Heart right ventricle (tissue), 16 donors: ENCODE data around the gene NPPC. TPM values are rescaled to one million over a fixed set of nuclear protein-coding genes. Genes with fewer than 3 reads are reported as not detected.

ENCODE experiments used
- ATAC-seq, 8 donors: fragments of 200-7000 bp; cut with Tn5 transposase; one replicate each; pipeline ENCODE4 v1.9.1; 2020; ENCODE audit warnings: mild to moderate bottlenecking in 8 of 8, moderate library complexity in 8 of 8, moderate number of reproducible peaks in 1 of 8
- DNase-seq, 2 donors: peaks; one replicate each; pipeline ENCODE4 v3.0.0-alpha.2; 2020
- H3K27ac ChIP-seq, 10 donors: fragments of 200-600 bp; sonication (generic) in 2 of 10; one replicate each; pipeline versions ENCODE4 v1.5.0 to v1.8.0; 2020 to 2022; ENCODE audit warnings: mild to moderate bottlenecking in 3 of 10
- H3K27me3 ChIP-seq, 7 donors: fragments of 200-600 bp; one replicate each; pipeline ENCODE4 v1.8.0; 2021 to 2022; ENCODE audit warnings: mild to moderate bottlenecking in 2 of 7
- H3K36me3 ChIP-seq, 9 donors: fragments of 200-600 bp; sonication (generic) in 1 of 9; one replicate each; pipeline versions ENCODE4 v1.5.0 to v1.8.0; 2020 to 2022; ENCODE audit warnings: mild to moderate bottlenecking in 2 of 9
- H3K4me1 ChIP-seq, 9 donors: fragments of 200-600 bp; sonication (generic) in 1 of 9; one replicate each; pipeline versions ENCODE4 v1.5.0 to v1.8.0; 2020 to 2022; ENCODE audit warnings: mild to moderate bottlenecking in 4 of 9
- H3K4me3 ChIP-seq, 10 donors: fragments of 200-600 bp; sonication (generic) in 2 of 10; one replicate each; pipeline versions ENCODE4 v1.5.0 to v1.8.0; 2020 to 2022; ENCODE audit warnings: mild to moderate bottlenecking in 7 of 10, moderate library complexity in 2 of 10
- H3K9me3 ChIP-seq, 11 donors: fragments of 200-600 bp in 10 of 11; sonication (generic) in 2 of 11; one replicate each; pipeline versions ENCODE4 v1.5.0 to v1.8.0; 2013 to 2022; ENCODE audit warnings: mild to moderate bottlenecking in 2 of 11, control low read depth in 1 of 11, moderate library complexity in 1 of 11
- CTCF ChIP-seq, 9 donors: fragments of 200-600 bp; sonication (generic) in 2 of 9; IDR thresholded peaks; one replicate each; pipeline versions ENCODE4 v1.5.0 to v1.8.0; 2021 to 2022; ENCODE audit warnings: antibody characterized with exemption in 9 of 9, mild to moderate bottlenecking in 5 of 9, moderate library complexity in 1 of 9
- WGBS, 2 donors: extraction: QIAGEN DNeasy Blood & Tissue Kit; methylation state at CpG; one replicate each; pipeline ENCODE4 v1.1.7; 2013; ENCODE audit warnings: inconsistent platforms in 1 of 2; 5-methylcytosine and 5-hydroxymethylcytosine counted together
- intact Hi-C, 10 donors: fragments of 100-400 bp; cut with DNase I; formaldehyde crosslinking; loops; one replicate each; pipeline versions ENCODE4 v1.11.1 to v1.14.2; 2022
- polyA plus RNA-seq, 2 donors: library from polyadenylated mRNA; stranded (reverse); fragments of 200-250 nt; gene quantifications; one replicate each; pipeline ENCODE4 v1.2.3, GENCODE V29; 2013
- total RNA-seq, 10 donors: library from RNA; stranded (reverse); fragmentation: NEBNext Ultra II Directional in 3 of 10; extraction: Animal tissue kit (Norgen Biotek cat#: 25700) in 3 of 10; gene quantifications; one replicate each; pipeline versions ENCODE4 v1.2.1 to v1.2.4, GENCODE V29; 2021 to 2023
- donor health status: Arrhythmogenic right ventricular cardiomyopathy.
- donor health status: ischemic (EF 13 %, LVEDD 7.1; RV severe dilation, severe dysfunction).
- donor health status: healthy with polysubstance abuse.
- donor health status: DM: no; HTN: yes; CAD: no.
- donor health status: DM: no; HTN: no; CAD: no.
- donor health status: ischemic (EF 25% LVEDD 6.9; RV normal size, moderate dysfunction).
- donor health status: ischemic (EF 25% LVEDD 5.7; RV mildly dilated, moderate dysfunction).
- donor health status: healthy.
- donor health status: DM: yes; HTN: yes; CAD: no.
- donor health status: Ischemic cardiomyopathy.
- donor health status: ischemic (EF 35%, LVEDD 5.7; RV mildly dilated, moderate dysfunction).
- donor health status: nonischemic (EF 11% LVEDD 7.7; RV severe dilation, severe dysfunction).
- donor health status: DM: yes; HTN: yes; CAD: no.
- donor health status: PGD.
- donor health status: ischemic (EF 29% LVEDD 5.4; RV normal size, mild dysfunction).
- donor health status: nonischemic (EF 23%, LVEDD 6.1; RV moderate dilation, normal function).

NPPC gene
- total and polyA plus RNA-seq, 12 donors: 0.28 to 8.7 (median 2.4) TPM

- DNase-seq (no peak), ATAC-seq (no peak)
- intact Hi-C loops: loop anchor here in 8 of 10 donors (5.0 to 10.0 kb wide), 5 partner anchors 208 to 508 kb away; no protein-coding TSS in a partner anchor
- H3K4me1 ChIP-seq: peaks cover 8 to 54% (median 27%) of the 10 kb centered on the region in 9 donors
- no peak for TF ChIP-seq CTCF (IDR thresholded peaks at IDR 0.05)
- WGBS, 2 donors: 81 to 86% methylated on average over 11 of the region's 11 CpGs
- no peaks in the 10 kb centered on the region for H3K36me3 ChIP-seq
- H3K4me3 ChIP-seq: no peak overlapping the region
- no peaks in the 10 kb centered on the region for H3K9me3 ChIP-seq
- peaks cover 14 to 65% (median 60%) of the 10 kb centered on the region in 7 donors for H3K27me3 ChIP-seq
- peak overlapping the region in 5 of 10 donors; percentile 1 to 63 (median 40) for H3K27ac ChIP-seq
Observed at GRCh38 chr2:231928901-231929725, 2.9 kb upstream of the NPPC start.

DNA sequence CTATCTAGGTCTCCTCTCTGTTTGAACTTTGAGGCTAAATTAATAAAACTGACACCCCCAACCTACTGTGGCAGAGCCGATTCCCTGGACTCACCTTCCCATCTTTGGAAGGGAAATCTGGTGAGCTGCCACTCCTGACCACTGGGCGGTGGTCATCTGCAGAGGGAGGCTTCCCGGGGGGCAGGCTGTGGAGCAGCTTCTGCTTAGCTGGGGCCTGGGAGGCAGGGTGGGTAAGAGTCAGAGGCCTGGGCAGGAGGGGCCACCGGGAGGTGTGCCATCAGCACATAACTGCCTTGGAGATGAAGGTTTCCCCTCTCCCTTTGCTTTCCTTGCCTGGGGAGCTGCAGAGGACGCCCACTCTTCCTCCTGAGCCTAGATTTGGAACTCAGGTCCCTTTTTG is 2.3 kb upstream of the NPPC start:
- DNase-seq: no peak
- H3K27ac ChIP-seq: no peak overlapping the region
- WGBS, 2 donors: 70 to 75% methylated on average over 5 of the region's 5 CpGs

GRCh38 chr2:231927566-231927890 is 1.3 kb upstream of the NPPC start:
- TF ChIP-seq CTCF (IDR thresholded peaks at IDR 0.05): no peak
- Histone ChIP-seq H3K4me3 (no peak overlapping the region), H3K9me3 (no peaks in the 10 kb centered on the region), H3K4me1 (peaks cover 8 to 40% (median 27%) of the 10 kb centered on the region in 9 donors), H3K27ac (no peak overlapping the region), H3K27me3 (peaks cover 14 to 81% (median 76%) of the 10 kb centered on the region in 7 donors), H3K36me3 (no peaks in the 10 kb centered on the region)
- WGBS, 2 donors: 53 to 56% methylated on average over 10 of the region's 10 CpGs
- ATAC-seq (no peak), DNase-seq (no peak)
- intact Hi-C loops: loop anchor here in 9 of 10 donors (2.0 to 10.0 kb wide), 6 partner anchors 210 to 510 kb away; no protein-coding TSS in a partner anchor

More for the DNA sequence above, 2.3 kb upstream of the NPPC start:
- H3K4me1 ChIP-seq: peaks cover 8 to 48% (median 27%) of the 10 kb centered on the region in 9 donors
- TF ChIP-seq CTCF (IDR thresholded peaks at IDR 0.05): no peak
- no peak overlapping the region for H3K4me3 ChIP-seq
- intact Hi-C loops: loop anchor here in 8 of 10 donors (5.0 to 10.0 kb wide), 5 partner anchors 209 to 509 kb away; no protein-coding TSS in a partner anchor
- H3K27me3 ChIP-seq: peaks cover 14 to 71% (median 67%) of the 10 kb centered on the region in 7 donors
- no peaks in the 10 kb centered on the region for H3K9me3 ChIP-seq
- no peak for ATAC-seq
- no peaks in the 10 kb centered on the region for H3K36me3 ChIP-seq

- intact Hi-C loops: loop anchor here in 9 of 10 donors (2.0 to 10.0 kb wide), 6 partner anchors 210 to 510 kb away; no protein-coding TSS in a partner anchor
- H3K4me3 ChIP-seq: peak overlapping the region in 9 of 10 donors; percentile 32 to 59 (median 55)
- H3K27ac ChIP-seq: no peak overlapping the region
- no peaks in the 10 kb centered on the region for H3K9me3 ChIP-seq
- peak in 1 of 8 donors; percentile 5 for ATAC-seq
- peaks cover 8 to 40% (median 27%) of the 10 kb centered on the region in 9 donors for H3K4me1 ChIP-seq
- TF ChIP-seq CTCF (IDR thresholded peaks at IDR 0.05): no peak
- WGBS, 2 donors: 8 to 9% methylated on average over 51 of the region's 51 CpGs
- H3K27me3 ChIP-seq: peaks cover 14 to 87% (median 81%) of the 10 kb centered on the region in 7 donors
- no peaks in the 10 kb centered on the region for H3K36me3 ChIP-seq
- no peak for DNase-seq
Observed at GRCh38 chr2:231926761-231927565, 767 bp upstream of the NPPC start.
